Stimulated activated CD4-positive, alpha-beta T cell treated with anti-CD3 and anti-CD28 coated beads, TNF-alpha, amount 100 ng/mL, for 4 hours (primary cell): ENCODE data around the gene NUB1.

Experiments used
- DNase-seq, 3 experiments: peaks; one replicate each; pipeline ENCODE4 v3.0.0-alpha.2; 2020; ENCODE audit warnings: low read depth in 3 of 3

Gene NUB1

DNA sequence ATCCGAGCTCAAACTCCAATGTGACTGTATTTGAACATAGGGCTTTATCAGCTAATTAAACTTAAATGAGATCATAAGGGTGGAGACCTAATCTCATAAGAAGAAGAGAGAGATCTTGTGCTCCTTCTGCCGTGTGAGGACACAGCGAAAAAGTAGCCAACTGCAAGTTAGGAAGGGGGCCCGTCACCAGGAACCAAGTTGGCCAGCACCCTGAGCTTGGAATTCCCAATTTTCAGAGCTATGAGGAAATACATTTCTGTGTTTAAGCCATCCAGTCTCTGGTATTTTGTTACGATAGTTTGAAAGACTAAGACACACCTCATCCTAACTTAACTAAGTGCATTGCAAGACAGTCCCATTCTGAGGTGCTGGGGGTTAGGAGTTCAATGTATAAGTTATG, 82.3 kb downstream of the NUB1 start:
- no peak for DNase-seq

DNA sequence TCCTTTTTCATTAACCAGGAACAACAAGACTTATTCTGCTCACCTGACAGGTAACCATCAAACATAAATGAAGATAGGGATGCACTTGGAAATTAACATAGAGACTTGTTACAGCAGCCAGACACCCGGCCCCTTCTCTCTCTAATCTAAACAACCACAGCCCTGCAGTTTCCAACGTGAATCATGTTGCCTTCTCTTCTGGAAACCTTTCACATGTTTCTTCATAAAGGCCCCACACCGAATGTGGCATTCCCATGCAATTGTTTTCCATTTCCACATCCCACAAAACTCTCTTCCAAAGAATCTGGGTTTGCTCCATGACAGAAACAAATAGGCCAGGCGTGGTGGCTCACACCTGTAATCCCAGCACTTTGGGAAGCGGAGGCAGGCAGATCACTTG, 83.2 kb downstream of the NUB1 start:
- DNase-seq = no peak

DNA sequence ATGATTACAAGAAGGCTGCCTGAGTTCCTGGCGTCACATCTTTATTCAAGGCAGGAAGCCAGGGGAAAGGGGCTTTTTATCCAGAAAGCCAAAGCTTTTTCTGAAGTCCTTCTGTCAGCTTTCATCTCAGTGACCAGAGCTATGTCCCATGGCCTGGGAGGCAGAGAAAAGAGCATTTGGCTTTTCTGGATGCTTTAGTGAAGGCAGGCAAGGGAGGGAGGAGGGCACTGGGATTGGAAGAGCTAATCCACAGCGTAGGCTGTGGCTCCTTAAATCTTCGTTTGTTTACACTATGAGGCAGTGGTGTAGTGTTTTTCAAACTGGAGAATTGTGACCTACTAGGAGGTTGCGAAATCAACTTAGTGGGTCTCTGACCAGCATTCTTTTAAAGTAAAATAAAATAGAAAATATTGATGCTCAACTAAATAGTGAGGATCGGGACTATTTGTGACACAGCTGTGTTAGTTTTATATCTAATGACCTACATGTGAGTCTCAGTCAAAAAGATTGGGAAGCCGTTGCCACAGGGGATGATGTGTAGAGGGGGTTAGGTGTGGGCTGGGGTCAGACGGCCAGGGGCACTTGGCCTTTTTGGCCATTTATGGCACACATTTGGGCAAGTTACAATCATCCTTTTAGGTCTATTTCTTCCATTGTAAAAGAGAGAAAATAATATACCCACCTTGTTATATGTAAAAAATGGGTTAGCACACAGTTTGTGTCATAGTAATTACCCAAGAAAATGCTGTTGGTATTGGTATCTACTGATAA, 84.2 kb downstream of the NUB1 start:
- no peak for DNase-seq

DNA sequence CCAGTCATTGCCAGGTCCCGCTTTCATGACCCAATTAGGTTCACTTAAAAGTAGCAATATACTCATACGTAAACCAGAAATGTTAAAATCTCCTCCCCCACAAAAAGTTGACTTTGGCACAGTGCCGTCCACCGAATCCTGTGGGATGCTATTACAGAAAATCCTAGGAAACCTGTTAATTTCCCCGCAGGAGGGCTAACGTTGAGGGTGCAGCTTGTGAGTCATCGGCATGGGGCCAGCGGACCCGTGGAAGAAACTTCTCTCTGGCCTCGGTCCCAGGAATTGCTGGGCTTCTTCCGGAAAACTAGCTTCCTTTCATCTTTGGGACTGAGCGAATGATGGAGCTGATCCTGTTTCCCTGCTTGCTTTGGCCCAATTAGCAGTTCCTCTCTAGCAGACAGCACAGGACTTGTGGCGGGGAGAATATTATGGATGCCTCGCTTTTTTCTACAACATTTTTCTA, 84.9 kb downstream of the NUB1 start:
- DNase-seq = no peak

DNA sequence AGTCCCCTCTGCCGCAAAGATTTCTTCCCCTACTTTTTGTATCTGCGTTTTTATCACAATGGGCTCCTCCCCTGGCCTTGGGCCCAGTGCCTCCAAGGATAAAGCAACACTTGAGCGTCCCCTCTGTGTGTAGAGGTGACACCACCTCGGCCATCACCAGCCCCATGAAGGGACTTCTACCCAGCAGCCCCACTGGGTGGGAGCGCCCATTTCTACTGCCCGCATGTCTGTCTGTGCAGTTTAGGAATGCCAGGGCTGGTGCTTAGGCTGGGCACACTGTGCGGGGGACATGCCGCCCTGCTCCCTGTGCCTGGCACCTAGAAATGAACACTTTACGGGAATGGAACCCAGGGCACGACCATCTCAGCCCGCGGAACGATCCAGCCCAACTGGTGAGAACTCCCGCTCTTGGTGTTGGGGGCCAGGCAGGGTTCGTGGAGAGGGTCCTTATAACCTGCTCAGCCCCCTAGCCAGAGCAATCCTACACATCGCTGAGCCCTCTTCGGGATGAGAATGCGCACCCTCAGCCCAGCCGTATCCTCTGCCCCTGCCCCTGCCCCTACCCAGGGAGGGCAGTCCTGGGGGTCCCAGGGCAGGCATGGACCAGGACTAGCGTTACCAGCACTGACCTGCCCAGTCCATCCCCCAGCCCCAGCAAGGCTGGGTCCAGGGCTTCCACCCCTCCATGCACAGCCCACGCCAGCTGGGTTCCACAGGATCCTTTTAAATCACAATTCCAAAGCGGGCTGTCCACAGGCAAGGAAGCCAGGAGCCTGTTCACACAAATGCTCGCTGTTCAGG, 85.5 kb downstream of the NUB1 start:
- no peak for DNase-seq

DNA sequence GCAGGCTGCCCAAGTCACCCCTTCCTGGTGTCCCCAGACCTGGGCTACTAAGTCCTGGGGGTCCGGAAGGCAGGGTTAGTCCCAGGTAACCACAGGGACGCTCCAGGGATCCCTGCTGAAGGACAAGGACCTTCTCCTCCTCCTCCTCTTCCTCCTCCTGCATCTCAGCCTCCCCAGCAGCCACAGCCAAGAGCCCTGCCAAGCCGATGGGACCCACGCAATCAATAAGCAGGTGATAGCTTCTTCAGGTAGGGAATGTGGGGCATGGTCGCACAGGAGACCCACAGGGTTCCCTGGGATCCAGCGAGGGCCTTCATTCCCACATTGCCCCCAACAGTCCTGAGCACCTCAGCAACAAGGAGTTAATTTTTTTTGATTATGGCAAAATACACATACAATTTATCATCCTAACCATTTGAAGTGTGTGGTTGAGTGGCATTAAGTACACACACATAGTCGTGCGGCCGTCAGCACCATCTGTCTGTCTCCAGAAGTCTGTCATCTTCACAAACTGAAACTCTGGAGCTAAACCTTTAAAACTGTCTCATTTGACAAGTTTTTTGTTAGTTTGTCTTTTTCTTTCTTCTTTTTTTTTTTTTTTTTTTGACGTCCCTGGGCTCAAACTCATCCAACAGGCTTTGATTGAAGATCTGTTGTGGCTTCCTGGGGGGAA, 86.2 kb downstream of the NUB1 start:
- no peak for DNase-seq
